ENCODE data around the gene DACT3. TPM values are rescaled to one million over a fixed set of nuclear protein-coding genes. Genes with fewer than 3 reads are reported as not detected.
A peak's percentile ranks its signal among the peaks of the same experiment; 100 is the strongest.

The DACT3 gene
- total RNA-seq, 1 experiment from 2014 or later = 0.75 TPM

- peaks cover 14% of the 10 kb centered on the region for H3K4me1 ChIP-seq
- POLR2A ChIA-PET = interaction anchor here (0.9 to 1.2 kb wide), 4 partner anchors 14 to 57 kb away, joined by 3 to 5 read pairs (median 4); partner anchors contain the start of gene CALM3
- H3K27me3 Mint-ChIP-seq (ENCODE audit: insufficient read depth, unreplicated experiment) = no peaks in the 10 kb centered on the region
- no peaks in the 10 kb centered on the region for H3K9me3 ChIP-seq
- H3K27ac Mint-ChIP-seq (ENCODE audit: unreplicated experiment) = no peak overlapping the region
- no peaks in the 10 kb centered on the region for H3K36me3 ChIP-seq (ENCODE audit: control insufficient read depth, insufficient read depth, low read length)
- no TSS peak for BruUV-seq (replicated peaks)
- peaks cover 6% of the 10 kb centered on the region for H3K4me1 Mint-ChIP-seq (ENCODE audit: low read depth, unreplicated experiment)
- H3K4me3 ChIP-seq (ENCODE audit: low read depth, low read length) = no peak overlapping the region
- intact Hi-C loops (cut with micrococcal nuclease; ENCODE audit: unreplicated experiment) = no loop called here
- H3K4me3 Mint-ChIP-seq (ENCODE audit: unreplicated experiment) = no peak overlapping the region
- H3K27me3 ChIP-seq (replicated peaks; ENCODE audit: control insufficient read depth, insufficient read depth, low read length) = no peaks in the 10 kb centered on the region
- peaks cover 5% of the 10 kb centered on the region for H3K36me3 Mint-ChIP-seq (ENCODE audit: insufficient read depth, unreplicated experiment)
- DNase-seq = no peak
- no peak for TF ChIP-seq CTCF (IDR thresholded peaks at IDR 0.05; ENCODE audit: insufficient read depth in 1 of 2, low read depth in 1 of 2, low read length in 1 of 2, severe bottlenecking in 1 of 2, unreplicated experiment in 1 of 2)
- H3K9me3 Mint-ChIP-seq (ENCODE audit: unreplicated experiment) = no peaks in the 10 kb centered on the region
- CTCF ChIA-PET = interaction anchor here (0.6 to 3.2 kb wide), 17 partner anchors 11 to 848 kb away, joined by 3 to 117 read pairs (median 6); partner anchors contain the start of genes CALM3, DACT3 and SIX5
These were observed 43.4 kb downstream of the DACT3 start for GRCh38 chr19:46617601-46618000.

- Mint-ChIP-seq H3K9me3 (ENCODE audit: unreplicated experiment) (no peaks in the 10 kb centered on the region), H3K4me3 (ENCODE audit: unreplicated experiment) (no peak overlapping the region), H3K27me3 (ENCODE audit: insufficient read depth, unreplicated experiment) (no peaks in the 10 kb centered on the region), H3K4me1 (ENCODE audit: low read depth, unreplicated experiment) (peaks cover 6% of the 10 kb centered on the region), H3K27ac (ENCODE audit: unreplicated experiment) (no peak overlapping the region), H3K36me3 (ENCODE audit: insufficient read depth, unreplicated experiment) (peaks cover 5% of the 10 kb centered on the region)
- POLR2A ChIA-PET = interaction anchor here (0.6 to 1.2 kb wide), 5 partner anchors 14 to 58 kb away, joined by 3 to 15 read pairs (median 4); partner anchors contain the start of genes CALM3 and DACT3
- Histone ChIP-seq H3K27me3 (replicated peaks; ENCODE audit: control insufficient read depth, insufficient read depth, low read length) (no peaks in the 10 kb centered on the region), H3K4me1 (peaks cover 14% of the 10 kb centered on the region), H3K9me3 (no peaks in the 10 kb centered on the region), H3K36me3 (ENCODE audit: control insufficient read depth, insufficient read depth, low read length) (no peaks in the 10 kb centered on the region), H3K4me3 (ENCODE audit: low read depth, low read length) (no peak overlapping the region)
- intact Hi-C loops (cut with micrococcal nuclease; ENCODE audit: unreplicated experiment) = no loop called here
- peak; percentile 87 to 99 for TF ChIP-seq CTCF (IDR thresholded peaks at IDR 0.05; ENCODE audit: insufficient read depth in 1 of 2, low read depth in 1 of 2, low read length in 1 of 2, severe bottlenecking in 1 of 2, unreplicated experiment in 1 of 2)
- no TSS peak for BruUV-seq (replicated peaks)
- CTCF ChIA-PET = interaction anchor here (0.6 to 3.2 kb wide), 22 partner anchors 12 to 848 kb away, joined by 3 to 117 read pairs (median 6); partner anchors contain the start of genes CALM3, DACT3 and SIX5
- peak; percentile 80 to 86 for DNase-seq
These were observed 44.2 kb downstream of the DACT3 start for GRCh38 chr19:46616631-46617322.

GRCh38 chr19:46615966-46616365 lies 45.0 kb downstream of the DACT3 start:
- no peaks in the 10 kb centered on the region for H3K27me3 ChIP-seq (replicated peaks; ENCODE audit: control insufficient read depth, insufficient read depth, low read length)
- H3K27ac Mint-ChIP-seq (ENCODE audit: unreplicated experiment) = no peak overlapping the region
- H3K4me1 ChIP-seq = peaks cover 6% of the 10 kb centered on the region
- H3K4me3 Mint-ChIP-seq (ENCODE audit: unreplicated experiment) = no peak overlapping the region
- H3K4me1 Mint-ChIP-seq (ENCODE audit: low read depth, unreplicated experiment) = peaks cover 6% of the 10 kb centered on the region
- intact Hi-C loops (cut with micrococcal nuclease; ENCODE audit: unreplicated experiment) = no loop called here
- BruUV-seq (replicated peaks) = no TSS peak
- POLR2A ChIA-PET = no interaction called here
- CTCF ChIA-PET = interaction anchor here (2.6 to 3.2 kb wide), 3 partner anchors 15 to 46 kb away, joined by 42 to 117 read pairs (median 60); partner anchors contain the start of genes CALM3 and DACT3
- H3K9me3 ChIP-seq = no peaks in the 10 kb centered on the region
- no peaks in the 10 kb centered on the region for H3K36me3 ChIP-seq (ENCODE audit: control insufficient read depth, insufficient read depth, low read length)
- H3K9me3 Mint-ChIP-seq (ENCODE audit: unreplicated experiment) = no peaks in the 10 kb centered on the region
- H3K27me3 Mint-ChIP-seq (ENCODE audit: insufficient read depth, unreplicated experiment) = no peaks in the 10 kb centered on the region
- TF ChIP-seq CTCF (IDR thresholded peaks at IDR 0.05; ENCODE audit: insufficient read depth in 1 of 2, low read depth in 1 of 2, low read length in 1 of 2, severe bottlenecking in 1 of 2, unreplicated experiment in 1 of 2) = no peak
- peaks cover 9% of the 10 kb centered on the region for H3K36me3 Mint-ChIP-seq (ENCODE audit: insufficient read depth, unreplicated experiment)
- H3K4me3 ChIP-seq (ENCODE audit: low read depth, low read length) = no peak overlapping the region
- DNase-seq = no peak

Measured in Caco-2 (cell line).